Neural crest cell (in vitro differentiated cells): Measurements from ENCODE around the gene NUMA1. TPM values are rescaled to one million over a fixed set of nuclear protein-coding genes. Genes with fewer than 3 reads are reported as not detected.

Experiments used
- DNase-seq: peaks from one replicate; pipeline ENCODE4 v3.0.0; 2021; ENCODE audit warnings: low read depth, mixed read lengths, low spot score
- H3K27ac Mint-ChIP-seq: one replicate; pipeline ENCODE4 v1.8.0; 2021; ENCODE audit warnings: mild to moderate bottlenecking, mixed read lengths; ENCODE audit not compliant: unreplicated experiment
- H3K27me3 Mint-ChIP-seq: 2 replicates; pipeline ENCODE4 v1.8.0; 2021; ENCODE audit warnings: low read depth, mild to moderate bottlenecking, mixed read lengths
- H3K36me3 Mint-ChIP-seq: 2 replicates; pipeline ENCODE4 v1.8.0; 2021; ENCODE audit warnings: low read depth, mild to moderate bottlenecking, mixed read lengths
- H3K4me1 Mint-ChIP-seq: 2 replicates; pipeline ENCODE4 v1.8.0; 2021; ENCODE audit warnings: mixed read lengths
- H3K4me3 Mint-ChIP-seq: one replicate; pipeline ENCODE4 v1.8.0; 2021; ENCODE audit warnings: mild to moderate bottlenecking, mixed read lengths
- H3K9me3 Mint-ChIP-seq: 2 replicates; pipeline ENCODE4 v1.8.0; 2021; ENCODE audit warnings: mixed read lengths
- CTCF ChIP-seq: fragments of 200-600 bp; sonication (generic); conservative IDR thresholded peaks from 2 replicates; pipeline ENCODE4 v1.5.0; 2021; ENCODE audit warnings: antibody characterized with exemption, mild to moderate bottlenecking
- total RNA-seq: library from RNA; stranded (reverse); gene quantifications from 2 replicates; pipeline ENCODE4 v1.2.1, GENCODE V29; 2021

Gene NUMA1
- total RNA-seq, 1 donor from 2014 or later, result 179 TPM

GRCh38 chr11:72088076-72088808 is 7.9 kb upstream of the NUMA1 start:
- no peak overlapping the region for H3K27ac Mint-ChIP-seq
- peaks cover 6% of the 10 kb centered on the region for H3K4me1 Mint-ChIP-seq
- H3K36me3 Mint-ChIP-seq, result no peaks in the 10 kb centered on the region
- no peaks in the 10 kb centered on the region for H3K9me3 Mint-ChIP-seq
- no peak for DNase-seq
- H3K27me3 Mint-ChIP-seq, result no peaks in the 10 kb centered on the region
- no peak overlapping the region for H3K4me3 Mint-ChIP-seq
- TF ChIP-seq CTCF, result no peak

GRCh38 chr11:72085621-72086351 is 5.4 kb upstream of the NUMA1 start:
- DNase-seq, result no peak
- Mint-ChIP-seq H3K4me1 (peaks cover 18% of the 10 kb centered on the region), H3K9me3 (no peaks in the 10 kb centered on the region), H3K36me3 (no peaks in the 10 kb centered on the region), H3K27ac (no peak overlapping the region), H3K4me3 (no peak overlapping the region), H3K27me3 (no peaks in the 10 kb centered on the region)
- no peak for TF ChIP-seq CTCF

- Mint-ChIP-seq H3K27me3 (no peaks in the 10 kb centered on the region), H3K27ac (no peak overlapping the region), H3K36me3 (no peaks in the 10 kb centered on the region), H3K4me3 (no peak overlapping the region), H3K9me3 (no peaks in the 10 kb centered on the region), H3K4me1 (peaks cover 23% of the 10 kb centered on the region)
- TF ChIP-seq CTCF, result no peak
- DNase-seq, result no peak
These were observed 4.6 kb upstream of the NUMA1 start for GRCh38 chr11:72084965-72085364.

- TF ChIP-seq CTCF, result no peak
- Mint-ChIP-seq H3K27ac (no peak overlapping the region), H3K9me3 (no peaks in the 10 kb centered on the region), H3K27me3 (no peaks in the 10 kb centered on the region), H3K36me3 (no peaks in the 10 kb centered on the region), H3K4me3 (no peak overlapping the region), H3K4me1 (peaks cover 27% of the 10 kb centered on the region)
- DNase-seq, result no peak
These were observed 3.7 kb upstream of the NUMA1 start for GRCh38 chr11:72084076-72084475.

- H3K4me1 Mint-ChIP-seq, result peaks cover 33% of the 10 kb centered on the region
- no peaks in the 10 kb centered on the region for H3K36me3 Mint-ChIP-seq
- H3K27me3 Mint-ChIP-seq, result no peaks in the 10 kb centered on the region
- H3K27ac Mint-ChIP-seq, result no peak overlapping the region
- H3K4me3 Mint-ChIP-seq, result peak overlapping the region; percentile 65
- TF ChIP-seq CTCF, result no peak
- no peak for DNase-seq
- H3K9me3 Mint-ChIP-seq, result no peaks in the 10 kb centered on the region
These were observed 3.1 kb upstream of the NUMA1 start for GRCh38 chr11:72083414-72083813.
